ENCODE data around the gene TMPRSS13.
A peak's percentile ranks its signal among the peaks of the same experiment; 100 is the strongest.

TMPRSS13 gene

GRCh38 chr11:117884994-117885393 lies 44.2 kb downstream of the TMPRSS13 start:
- no peak for DNase-seq

- DNase-seq, result no peak
These were observed 46.1 kb downstream of the TMPRSS13 start for GRCh38 chr11:117883063-117883462.

- no peak for DNase-seq
These were observed 46.8 kb downstream of the TMPRSS13 start for GRCh38 chr11:117882311-117882905.

- no peak for DNase-seq
These were observed 48.0 kb downstream of the TMPRSS13 start for GRCh38 chr11:117881217-117881616.

GRCh38 chr11:117879516-117880480 lies 49.4 kb downstream of the TMPRSS13 start:
- no peak for DNase-seq

GRCh38 chr11:117878939-117879475 lies 50.2 kb downstream of the TMPRSS13 start:
- no peak for DNase-seq

GRCh38 chr11:117878314-117878938 lies 50.8 kb downstream of the TMPRSS13 start:
- DNase-seq, result no peak

GRCh38 chr11:117877120-117877784 lies 52.0 kb downstream of the TMPRSS13 start:
- no peak for DNase-seq

GRCh38 chr11:117876341-117877119 lies 52.7 kb downstream of the TMPRSS13 start, which contains the start of gene FXYD6:
TSS of gene FXYD6 (minus strand) at chr11:117876658. CDS start at chr11:117842776, 33,882 bp downstream.
- DNase-seq, result no peak

GRCh38 chr11:117876059-117876340 lies 53.2 kb downstream of the TMPRSS13 start:
- DNase-seq, result no peak

GRCh38 chr11:117875382-117876058 lies 53.7 kb downstream of the TMPRSS13 start:
- DNase-seq, result peak; percentile 29

- no peak for DNase-seq
These were observed 54.3 kb downstream of the TMPRSS13 start for GRCh38 chr11:117874910-117875381.

GRCh38 chr11:117874253-117874909 lies 54.8 kb downstream of the TMPRSS13 start:
- DNase-seq, result no peak

GRCh38 chr11:117873828-117874125 lies 55.4 kb downstream of the TMPRSS13 start:
- no peak for DNase-seq

GRCh38 chr11:117872975-117873827 lies 56.0 kb downstream of the TMPRSS13 start:
- DNase-seq, result no peak

GRCh38 chr11:117872420-117872961 lies 56.7 kb downstream of the TMPRSS13 start:
- DNase-seq, result no peak

GRCh38 chr11:117871784-117872183 lies 57.4 kb downstream of the TMPRSS13 start:
- no peak for DNase-seq

GRCh38 chr11:117871160-117871559 lies 58.0 kb downstream of the TMPRSS13 start:
- no peak for DNase-seq

- DNase-seq, result no peak
These were observed 58.9 kb downstream of the TMPRSS13 start for GRCh38 chr11:117870103-117870952.

Measured in CD4-positive, alpha-beta T cell treated with Interleukin-12 subunit alpha and Interleukin-12 subunit beta, for 1 hour (primary cell).